ENCODE data around the gene UBC.

GRCh38 chr12:124954771-124955170 is 40.3 kb upstream of the UBC start:
- TF ChIP-seq CTCF (IDR thresholded peaks at IDR 0.05) (no peak), POLR2A (IDR thresholded peaks at IDR 0.05) (no peak)

All from body of pancreas (tissue), 4 donors.